WTC11 (cell line): ENCODE results near the gene REG4. TPM values are rescaled to one million over a fixed set of nuclear protein-coding genes. Genes with fewer than 3 reads are reported as not detected.

ENCODE experiments used
- ATAC-seq: fragments of 200-7000 bp; cut with Tn5 transposase; 2 replicates; pipeline ENCODE4 v1.10.0; 2021; ENCODE audit warnings: mild to moderate bottlenecking, moderate library complexity
- CTCF ChIA-PET: fragments of 300-600 bp; sonication (Branson Sonifier 250); formaldehyde crosslinking; loops from one replicate; lab custom pipeline; 2021; ENCODE audit warnings: antibody characterized with exemption; lab: Charles Lee
- POLR2A ChIA-PET: fragments of 350-600 bp; sonication (Branson Sonifier 250); formaldehyde crosslinking; loops from one replicate; lab custom pipeline; 2021; ENCODE audit warnings: antibody characterized with exemption; lab: Charles Lee
- DNase-seq: peaks from one replicate; pipeline ENCODE4 v3.0.0; 2021; ENCODE audit warnings: low spot score
- H3K27ac Mint-ChIP-seq: 2 replicates; pipeline ENCODE4 v1.8.0; 2021; ENCODE audit warnings: mixed read lengths
- H3K27me3 Mint-ChIP-seq: 2 replicates; pipeline ENCODE4 v1.8.0; 2021; ENCODE audit warnings: low read depth, mild to moderate bottlenecking, moderate library complexity, mixed read lengths
- H3K36me3 Mint-ChIP-seq: 2 replicates; pipeline ENCODE4 v1.8.0; 2021; ENCODE audit warnings: mixed read lengths
- H3K4me1 Mint-ChIP-seq: 2 replicates; pipeline ENCODE4 v1.8.0; 2022; ENCODE audit warnings: mixed read lengths
- H3K4me3 Mint-ChIP-seq: 2 replicates; pipeline ENCODE4 v1.8.0; 2021; ENCODE audit warnings: mild to moderate bottlenecking, moderate library complexity, mixed read lengths
- H3K9me3 Mint-ChIP-seq: 2 replicates; pipeline ENCODE4 v1.8.0; 2021; ENCODE audit warnings: mixed read lengths
- ERG ChIP-seq: fragments of 250-450 bp; sonication (Bioruptor Pico); IDR thresholded peaks from 2 replicates; pipeline ENCODE4 v1.8.0; 2021; ENCODE audit warnings: mild to moderate bottlenecking
- GABPB1 ChIP-seq: sonication (generic); formaldehyde crosslinking; IDR thresholded peaks from 2 replicates; pipeline ENCODE4 v1.8.1; 2023; ENCODE audit warnings: mild to moderate bottlenecking, missing genetic modification reagents
- MYBL2 ChIP-seq: sonication (generic); formaldehyde crosslinking; IDR thresholded peaks from 2 replicates; pipeline ENCODE4 v1.8.1; 2023; ENCODE audit warnings: mild to moderate bottlenecking, moderate library complexity, missing genetic modification reagents
- NFE2L1 ChIP-seq: sonication (generic); formaldehyde crosslinking; IDR thresholded peaks from 2 replicates; pipeline ENCODE4 v1.8.1; 2023; ENCODE audit warnings: missing genetic modification reagents
- OVOL2 ChIP-seq: fragments of 250-450 bp; sonication (Bioruptor Pico); IDR thresholded peaks from 2 replicates; pipeline ENCODE4 v1.9.0; 2021; ENCODE audit warnings: mild to moderate bottlenecking, borderline replicate concordance
- PREB ChIP-seq: sonication (generic); formaldehyde crosslinking; IDR thresholded peaks from 2 replicates; pipeline ENCODE4 v1.8.1; 2022; ENCODE audit warnings: mild to moderate bottlenecking, missing genetic modification reagents, moderate library complexity, borderline replicate concordance
- RELA ChIP-seq: sonication (generic); formaldehyde crosslinking; IDR thresholded peaks from 2 replicates; pipeline ENCODE4 v1.8.1; 2022; ENCODE audit warnings: missing genetic modification reagents, mild to moderate bottlenecking, borderline replicate concordance
- RORB ChIP-seq: fragments of 250-450 bp; sonication (Bioruptor Pico); IDR thresholded peaks from 2 replicates; pipeline ENCODE4 v1.9.0; 2021; ENCODE audit warnings: mild to moderate bottlenecking
- SMAD3 ChIP-seq: sonication (generic); formaldehyde crosslinking; IDR thresholded peaks from 2 replicates; pipeline ENCODE4 v1.8.0; 2022; ENCODE audit warnings: missing genetic modification reagents, mild to moderate bottlenecking, borderline replicate concordance
- ZBTB43 ChIP-seq: sonication (generic); formaldehyde crosslinking; IDR thresholded peaks from 2 replicates; pipeline ENCODE4 v1.8.1; 2023; ENCODE audit warnings: mild to moderate bottlenecking, missing genetic modification reagents
- ZNF281 ChIP-seq: sonication (generic); formaldehyde crosslinking; IDR thresholded peaks from 2 replicates; pipeline ENCODE4 v1.8.0; 2023; ENCODE audit warnings: mild to moderate bottlenecking, missing genetic modification reagents
- ZNF317 ChIP-seq: sonication (generic); formaldehyde crosslinking; IDR thresholded peaks from 2 replicates; pipeline ENCODE4 v1.8.1; 2023; ENCODE audit warnings: low read depth, mild to moderate bottlenecking, moderate library complexity, missing genetic modification reagents, borderline replicate concordance
- ZNF416 ChIP-seq: fragments of 250-450 bp; sonication (Bioruptor Pico); IDR thresholded peaks from 2 replicates; pipeline ENCODE4 v1.9.0; 2021; ENCODE audit warnings: mild to moderate bottlenecking, inconsistent platforms
- total RNA-seq: library from RNA; stranded (reverse); gene quantifications from 3 replicates; pipeline ENCODE4 v1.2.3, GENCODE V29; 2021

Gene REG4
- total RNA-seq, 1 experiment from 2014 or later, result 0.31 TPM

GRCh38 chr1:119782631-119783325, 28.5 kb downstream of the REG4 start (continued):
- no peak for TF ChIP-seq ZBTB43 (CRISPR knock-in tag)

GRCh38 chr1:119781434-119782210, 29.6 kb downstream of the REG4 start:
- CTCF ChIA-PET, result no interaction called here

GRCh38 chr1:119779869-119780356, 31.3 kb downstream of the REG4 start:
- no peak overlapping the region for H3K4me3 Mint-ChIP-seq
- TF ChIP-seq GABPB1 (CRISPR knock-in tag), result peak; percentile 55; the same call in 1 of the 2 replicates
- no peak for TF ChIP-seq ZBTB43 (CRISPR knock-in tag)
- TF ChIP-seq, all 79 proteins: peak for 1
- CTCF ChIA-PET, result interaction anchor here (0.6 to 1.2 kb wide), 4 partner anchors 10 to 36 kb away, joined by 3 read pairs; no protein-coding TSS in a partner anchor

More at GRCh38 chr1:119781434-119782210, 29.6 kb downstream of the REG4 start:
- DNase-seq, result no peak
- no peak for ATAC-seq
- Mint-ChIP-seq H3K36me3 (no peaks in the 10 kb centered on the region), H3K4me3 (no peak overlapping the region), H3K27ac (no peak overlapping the region), H3K4me1 (0 out of 2 replicates have a peak, but pooled peaks cover 3% of the 10 kb centered on the region), H3K27me3 (no peaks in the 10 kb centered on the region; the same call in 1 of the 2 replicates), H3K9me3 (no peaks in the 10 kb centered on the region)
- TF ChIP-seq ZNF281, result no peak
- no peak for TF ChIP-seq NFE2L1
- TF ChIP-seq OVOL2 (CRISPR knock-in tag), result no peak
- no peak for TF ChIP-seq ERG (CRISPR knock-in tag)
- no peak for TF ChIP-seq RELA (CRISPR knock-in tag)
- TF ChIP-seq ZNF317, result no peak
- TF ChIP-seq MYBL2 (CRISPR knock-in tag), result no peak
- TF ChIP-seq SMAD3, result no peak
- TF ChIP-seq PREB, result no peak
- TF ChIP-seq ZNF416 (CRISPR knock-in tag), result no peak
- no peak for TF ChIP-seq RORB (CRISPR knock-in tag)
- POLR2A ChIA-PET, result no interaction called here

More at GRCh38 chr1:119779869-119780356, 31.3 kb downstream of the REG4 start:
- Mint-ChIP-seq H3K4me1 (no peaks in the 10 kb centered on the region), H3K9me3 (no peaks in the 10 kb centered on the region), H3K27me3 (no peaks in the 10 kb centered on the region; the same call in 1 of the 2 replicates), H3K27ac (0 out of 2 replicates have a peak overlapping the region, but pooled peaks have one; percentile 41), H3K36me3 (no peaks in the 10 kb centered on the region)
- ATAC-seq (no peak), DNase-seq (no peak)
- POLR2A ChIA-PET, result interaction anchor here (0.7 to 1.0 kb wide), 2 partner anchors 16 to 192 kb away, joined by 3 to 5 read pairs; no protein-coding TSS in a partner anchor
